CD4-positive, alpha-beta T cell (primary cell): ENCODE data around the gene CUL4B. TPM values are rescaled to one million over a fixed set of nuclear protein-coding genes. Genes with fewer than 3 reads are reported as not detected.

ENCODE experiments used
- ATAC-seq: fragments of 200-7000 bp; cut with Tn5 transposase; one replicate; pipeline ENCODE4 v1.10.0; 2022; ENCODE audit warnings: mild to moderate bottlenecking; ENCODE audit not compliant: poor library complexity
- CTCF ChIA-PET: fragments of 350-600 bp; sonication (Branson Sonifier 250); formaldehyde crosslinking; loops from one replicate; lab custom pipeline; 2021; ENCODE audit warnings: antibody characterized with exemption, inconsistent platforms; lab: Charles Lee
- POLR2A ChIA-PET: fragments of 350-600 bp; sonication (Branson Sonifier 250); formaldehyde crosslinking; loops from one replicate; lab custom pipeline; 2021; ENCODE audit warnings: antibody characterized with exemption, inconsistent platforms; lab: Charles Lee
- DNase-seq, 14 experiments: peaks; one replicate each; pipeline ENCODE4 v3.0.0-alpha.2; 2013 to 2020; ENCODE audit warnings: mixed read lengths in 2 of 14
- H3K27ac ChIP-seq, 2 donors: one replicate each; pipeline versions ENCODE4 v1.5.1 to v1.7.0; 2013; ENCODE audit warnings: low read length in 2 of 2, low read depth in 1 of 2, mild to moderate bottlenecking in 1 of 2
- H3K27me3 ChIP-seq, 2 experiments: 1 replicate in 1 of 2; 2 replicates in 1 of 2; pipeline versions ENCODE4 v1.6.1 to v1.7.0; 2013; ENCODE audit warnings: low read length in 2 of 2, control low read depth in 1 of 2, mild to moderate bottlenecking in 1 of 2, moderate library complexity in 1 of 2; ENCODE audit not compliant: insufficient read depth in 2 of 2, control insufficient read depth in 1 of 2
- H3K36me3 ChIP-seq: one replicate; pipeline ENCODE4 v1.6.1; 2013; ENCODE audit warnings: low read length, control low read depth; ENCODE audit not compliant: insufficient read depth
- H3K4me1 ChIP-seq: one replicate; pipeline ENCODE4 v1.6.1; 2013; ENCODE audit warnings: low read length, control low read depth; ENCODE audit not compliant: insufficient read depth
- H3K4me3 ChIP-seq: one replicate; pipeline ENCODE4 v1.5.1; 2013; ENCODE audit warnings: mild to moderate bottlenecking, low read length, moderate library complexity
- H3K9me3 ChIP-seq, 2 experiments: 1 replicate in 1 of 2; 2 replicates in 1 of 2; pipeline versions ENCODE4 v1.6.1 to v1.7.0; 2013; ENCODE audit warnings: low read length in 2 of 2, mild to moderate bottlenecking in 2 of 2, control low read depth in 1 of 2, moderate library complexity in 1 of 2; ENCODE audit not compliant: control insufficient read depth in 1 of 2, insufficient read depth in 1 of 2
- H3K27ac Mint-ChIP-seq: one replicate; pipeline ENCODE4 v1.8.0; 2020; ENCODE audit warnings: mixed read lengths
- H3K27me3 Mint-ChIP-seq: one replicate; pipeline ENCODE4 v1.8.0; 2021; ENCODE audit warnings: mixed read lengths
- H3K36me3 Mint-ChIP-seq: one replicate; pipeline ENCODE4 v1.8.0; 2021; ENCODE audit warnings: low read depth, mixed read lengths
- H3K4me1 Mint-ChIP-seq: one replicate; pipeline ENCODE4 v1.8.0; 2021; ENCODE audit warnings: low read depth, mixed read lengths
- H3K4me3 Mint-ChIP-seq: one replicate; pipeline ENCODE4 v1.8.0; 2020; ENCODE audit warnings: mild to moderate bottlenecking, mixed read lengths
- H3K9me3 Mint-ChIP-seq: one replicate; pipeline ENCODE4 v1.8.0; 2020; ENCODE audit warnings: mixed read lengths
- intact Hi-C, 2 experiments: fragments of 100-400 bp; cut with DNase I in 1 of 2; cut with micrococcal nuclease in 1 of 2; formaldehyde crosslinking; loops; one replicate each; pipeline versions ENCODE4 v1.15.1 to v1.9.0; 2023 to 2025; cut with DNase I, micrococcal nuclease
- total RNA-seq, 174 experiments: library from RNA in 2 of 174; stranded (reverse) in 2 of 174; gene quantifications; one replicate each; pipeline ENCODE4 v1.2.3 and lab custom pipeline; 2021 to 2026
- TF ChIP-seq, protein P1 (sequence below): fragments of 200-600 bp; IDR thresholded peaks from one replicate; pipeline ENCODE4 v1.8.0; 2022; ENCODE audit warnings: antibody characterized with exemption, mild to moderate bottlenecking

The CUL4B gene
- total RNA-seq, 2 experiments from 2014 or later, result 32.1 to 34.1 TPM

DNA sequence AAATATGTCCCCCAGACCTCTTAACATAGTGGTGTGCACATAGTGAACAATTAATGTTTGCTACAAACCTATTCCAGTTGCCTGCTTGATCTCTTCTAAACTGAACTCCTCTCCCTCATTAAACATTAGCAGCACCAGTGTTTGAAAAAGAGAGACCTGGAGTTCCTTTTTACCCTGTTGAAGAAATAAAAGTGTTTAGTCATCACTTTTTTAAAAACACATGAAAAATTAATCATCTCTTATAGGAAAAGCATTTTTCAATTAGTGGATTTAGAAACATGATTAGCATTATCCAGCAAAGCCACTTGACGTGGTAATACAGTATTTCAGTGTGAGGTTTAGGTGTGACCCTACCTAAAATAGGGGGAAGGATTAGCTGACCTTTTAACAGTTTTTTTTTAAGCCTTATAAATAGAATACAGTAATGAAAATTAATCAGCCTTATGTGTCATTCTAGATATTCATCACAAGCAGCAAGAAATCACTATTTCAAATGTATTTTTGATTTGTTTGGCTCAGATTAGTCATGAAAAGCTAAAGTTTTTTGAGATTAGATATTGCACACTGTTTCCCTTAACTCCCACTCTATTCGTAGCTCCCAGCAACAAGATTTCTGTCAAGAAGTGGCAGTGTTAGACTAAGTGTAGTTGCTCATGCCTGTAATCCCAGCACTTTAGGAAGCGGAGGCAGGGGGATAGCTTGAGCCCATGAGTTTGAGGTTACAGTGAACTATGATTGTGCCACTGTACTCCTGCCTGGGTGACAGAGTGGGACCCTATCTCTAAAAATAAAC, 26.2 kb downstream of the CUL4B start:
- TF ChIP-seq, protein P1, sequence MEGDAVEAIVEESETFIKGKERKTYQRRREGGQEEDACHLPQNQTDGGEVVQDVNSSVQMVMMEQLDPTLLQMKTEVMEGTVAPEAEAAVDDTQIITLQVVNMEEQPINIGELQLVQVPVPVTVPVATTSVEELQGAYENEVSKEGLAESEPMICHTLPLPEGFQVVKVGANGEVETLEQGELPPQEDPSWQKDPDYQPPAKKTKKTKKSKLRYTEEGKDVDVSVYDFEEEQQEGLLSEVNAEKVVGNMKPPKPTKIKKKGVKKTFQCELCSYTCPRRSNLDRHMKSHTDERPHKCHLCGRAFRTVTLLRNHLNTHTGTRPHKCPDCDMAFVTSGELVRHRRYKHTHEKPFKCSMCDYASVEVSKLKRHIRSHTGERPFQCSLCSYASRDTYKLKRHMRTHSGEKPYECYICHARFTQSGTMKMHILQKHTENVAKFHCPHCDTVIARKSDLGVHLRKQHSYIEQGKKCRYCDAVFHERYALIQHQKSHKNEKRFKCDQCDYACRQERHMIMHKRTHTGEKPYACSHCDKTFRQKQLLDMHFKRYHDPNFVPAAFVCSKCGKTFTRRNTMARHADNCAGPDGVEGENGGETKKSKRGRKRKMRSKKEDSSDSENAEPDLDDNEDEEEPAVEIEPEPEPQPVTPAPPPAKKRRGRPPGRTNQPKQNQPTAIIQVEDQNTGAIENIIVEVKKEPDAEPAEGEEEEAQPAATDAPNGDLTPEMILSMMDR, result no peak
- DNase-seq, result no peak
- Mint-ChIP-seq H3K27me3 (no peaks in the 10 kb centered on the region), H3K27ac (no peak overlapping the region), H3K4me1 (peaks cover 6% of the 10 kb centered on the region), H3K4me3 (no peak overlapping the region), H3K9me3 (no peaks in the 10 kb centered on the region), H3K36me3 (peaks cover 88% of the 10 kb centered on the region)
- intact Hi-C loops, result no loop called here
- Histone ChIP-seq H3K27me3 (no peaks in the 10 kb centered on the region), H3K27ac (no peak overlapping the region), H3K4me3 (no peak overlapping the region), H3K9me3 (no peaks in the 10 kb centered on the region), H3K36me3 (peaks cover 78% of the 10 kb centered on the region), H3K4me1 (no peaks in the 10 kb centered on the region)
- no peak for ATAC-seq
- POLR2A ChIA-PET, result no interaction called here
- CTCF ChIA-PET, result no interaction called here

DNA sequence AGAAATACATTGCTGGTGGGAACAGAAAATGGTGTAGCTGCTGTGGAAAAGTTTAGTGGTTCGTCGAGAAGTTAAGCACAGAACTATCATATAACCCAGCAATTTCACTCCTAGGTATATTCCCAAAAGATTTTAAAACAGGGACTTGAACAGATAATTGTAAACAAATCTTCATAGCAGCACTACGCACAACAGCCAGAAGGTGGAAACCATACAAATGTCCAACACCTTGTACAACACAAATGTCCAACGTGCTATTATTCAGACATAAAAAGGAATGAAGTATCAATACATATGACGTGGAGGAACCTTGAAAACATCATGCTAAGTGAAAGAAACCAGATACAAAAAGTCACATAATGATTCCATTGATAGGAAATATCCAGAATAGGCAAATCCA, 37.9 kb downstream of the CUL4B start:
- Mint-ChIP-seq H3K4me3 (no peak overlapping the region), H3K9me3 (no peaks in the 10 kb centered on the region)

GRCh38 chrX:120517936-120518335, 42.8 kb downstream of the CUL4B start:
- Histone ChIP-seq H3K4me3 (no peak overlapping the region), H3K27me3 (no peaks in the 10 kb centered on the region), H3K36me3 (no peaks in the 10 kb centered on the region), H3K9me3 (no peaks in the 10 kb centered on the region), H3K27ac (no peak overlapping the region), H3K4me1 (no peaks in the 10 kb centered on the region)
- Mint-ChIP-seq H3K4me1 (no peaks in the 10 kb centered on the region), H3K4me3 (no peak overlapping the region), H3K27ac (no peak overlapping the region), H3K9me3 (no peaks in the 10 kb centered on the region), H3K27me3 (no peaks in the 10 kb centered on the region), H3K36me3 (peaks cover 10% of the 10 kb centered on the region)
- POLR2A ChIA-PET, result no interaction called here
- TF ChIP-seq, protein P1, result no peak
- CTCF ChIA-PET, result no interaction called here
- intact Hi-C loops, result no loop called here
- DNase-seq (no peak), ATAC-seq (no peak)

More for the DNA sequence above, 37.9 kb downstream of the CUL4B start:
- Histone ChIP-seq H3K4me1 (no peaks in the 10 kb centered on the region), H3K27me3 (no peaks in the 10 kb centered on the region), H3K9me3 (no peaks in the 10 kb centered on the region), H3K36me3 (peaks cover 13% of the 10 kb centered on the region), H3K27ac (no peak overlapping the region), H3K4me3 (no peak overlapping the region)
- no peaks in the 10 kb centered on the region for H3K4me1 Mint-ChIP-seq
- ATAC-seq (no peak), DNase-seq (no peak)
- ChIA-PET CTCF (no interaction called here), POLR2A (no interaction called here)
- TF ChIP-seq, protein P1, result no peak
- H3K27ac Mint-ChIP-seq, result no peak overlapping the region
- H3K27me3 Mint-ChIP-seq, result no peaks in the 10 kb centered on the region
- intact Hi-C loops, result no loop called here
- peaks cover 44% of the 10 kb centered on the region for H3K36me3 Mint-ChIP-seq
